SKM-1 (cell line): Measurements from ENCODE around the gene BEND3.

ENCODE experiments used
- DNase-seq: peaks from one replicate; lab custom pipeline; 2025; ENCODE audit not compliant: unreplicated experiment; lab: John Stamatoyannopoulos, UW

The BEND3 gene

GRCh38 chr6:107083921-107084320 is 31.4 kb downstream of the BEND3 start:
- DNase-seq: no peak

DNA sequence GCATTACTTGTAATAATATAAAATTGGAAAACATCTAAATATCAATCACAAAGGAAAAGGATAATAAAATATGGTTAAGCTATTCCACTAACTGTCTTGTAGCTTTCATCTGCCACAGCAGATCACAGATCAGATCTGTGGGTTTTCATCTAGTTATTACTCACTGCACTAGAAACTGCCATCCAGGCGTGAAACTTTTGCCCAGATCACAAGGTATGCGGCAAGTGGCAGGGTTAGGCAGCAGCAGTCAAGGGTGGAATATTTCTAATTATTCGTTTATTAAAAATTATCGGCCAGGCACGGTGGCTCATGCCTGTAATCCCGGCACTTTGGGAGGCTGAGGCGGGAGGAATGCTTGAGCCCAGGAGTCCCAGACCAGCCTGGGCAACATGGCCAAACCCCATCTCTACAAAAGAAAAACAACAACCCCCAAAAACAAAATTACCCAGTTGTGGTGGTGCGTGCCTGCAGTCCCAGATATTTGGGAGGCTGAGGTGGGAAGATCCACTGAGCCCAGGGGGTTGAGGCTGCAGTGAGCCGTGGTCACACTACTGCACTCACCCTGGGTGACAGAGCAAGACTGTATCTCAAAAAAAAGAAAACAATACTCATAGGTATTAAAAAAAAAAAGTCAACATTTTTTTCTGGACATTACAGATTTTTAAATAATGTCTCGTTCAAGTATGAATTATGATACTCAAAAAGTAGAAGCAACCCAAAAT is 32.1 kb downstream of the BEND3 start:
- DNase-seq: no peak

DNA sequence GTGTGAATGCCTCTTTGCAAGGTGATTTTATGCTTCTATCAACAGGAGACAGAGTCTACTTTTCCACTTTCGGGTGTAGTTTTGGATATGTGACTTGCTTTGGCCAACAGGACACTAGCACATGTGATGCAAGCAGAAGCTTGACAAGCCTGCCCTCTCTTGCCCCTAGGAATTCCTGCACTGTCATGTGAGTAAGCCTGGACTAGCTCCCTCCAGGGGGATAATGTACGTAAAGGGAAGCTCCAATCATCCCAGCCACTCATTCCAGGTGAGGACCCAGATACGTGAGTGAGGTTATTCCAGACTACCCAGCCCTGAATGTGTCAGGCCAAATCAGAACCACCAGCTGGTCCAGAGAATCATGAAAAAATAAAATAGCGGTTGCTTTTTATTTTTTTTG is 33.3 kb downstream of the BEND3 start:
- no peak for DNase-seq

DNA sequence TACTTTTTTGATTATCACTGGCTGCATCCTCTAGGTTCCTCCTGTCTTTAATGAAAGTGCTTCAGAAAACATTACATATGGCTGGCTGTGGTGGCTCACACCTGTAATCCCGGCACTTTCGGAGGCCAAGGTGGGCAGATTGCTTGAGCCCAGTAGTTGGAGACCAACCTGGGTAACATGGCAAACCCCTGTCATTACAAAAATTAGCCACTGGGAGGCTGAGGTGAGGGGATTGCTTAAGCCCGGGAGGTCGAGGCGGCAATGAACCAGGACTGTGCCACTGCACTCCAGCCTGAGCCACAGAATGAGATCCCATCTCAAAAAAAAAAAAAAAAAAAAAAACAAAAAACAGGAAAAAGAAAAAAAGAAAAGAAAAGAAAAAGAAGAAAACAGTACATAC is 35.3 kb downstream of the BEND3 start:
- no peak for DNase-seq

DNA sequence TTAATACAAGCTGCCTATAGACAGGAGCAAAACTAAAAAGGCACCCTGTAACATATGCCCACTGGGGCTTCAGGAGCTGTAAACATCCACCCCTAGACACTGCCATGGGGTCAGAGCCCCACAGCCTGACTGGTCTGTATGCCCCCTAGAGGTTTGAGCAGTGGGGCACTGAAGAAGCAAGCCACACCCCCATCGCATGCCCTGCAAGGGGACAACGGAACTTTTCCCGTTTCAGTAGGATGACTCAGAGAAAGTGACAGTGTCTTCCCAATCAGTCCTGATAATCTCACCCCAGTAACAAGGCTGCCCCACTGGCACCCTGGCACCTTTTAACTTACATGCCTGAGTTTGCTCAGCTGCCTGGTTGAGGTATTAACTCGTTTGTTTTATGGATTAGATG is 35.9 kb downstream of the BEND3 start:
- DNase-seq: no peak

DNA sequence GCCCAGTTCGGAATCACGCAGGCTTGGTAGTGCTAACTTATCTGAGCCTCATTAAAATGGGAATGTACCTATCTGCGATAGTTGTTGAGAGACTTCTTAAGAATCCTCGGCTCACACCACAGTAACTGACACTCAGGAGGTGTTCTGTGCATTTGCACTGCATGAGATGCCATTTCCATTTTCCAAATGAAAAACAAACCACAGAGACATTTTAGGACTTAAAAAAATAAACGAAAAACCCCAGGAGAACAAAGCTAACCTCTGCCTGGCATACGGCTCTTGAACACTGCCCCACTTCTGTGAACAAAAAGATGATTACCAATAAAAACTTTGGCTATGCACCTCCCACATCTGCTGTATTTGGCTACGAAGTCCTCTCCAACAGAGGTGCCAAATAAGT is 37.6 kb downstream of the BEND3 start:
- DNase-seq: no peak

DNA sequence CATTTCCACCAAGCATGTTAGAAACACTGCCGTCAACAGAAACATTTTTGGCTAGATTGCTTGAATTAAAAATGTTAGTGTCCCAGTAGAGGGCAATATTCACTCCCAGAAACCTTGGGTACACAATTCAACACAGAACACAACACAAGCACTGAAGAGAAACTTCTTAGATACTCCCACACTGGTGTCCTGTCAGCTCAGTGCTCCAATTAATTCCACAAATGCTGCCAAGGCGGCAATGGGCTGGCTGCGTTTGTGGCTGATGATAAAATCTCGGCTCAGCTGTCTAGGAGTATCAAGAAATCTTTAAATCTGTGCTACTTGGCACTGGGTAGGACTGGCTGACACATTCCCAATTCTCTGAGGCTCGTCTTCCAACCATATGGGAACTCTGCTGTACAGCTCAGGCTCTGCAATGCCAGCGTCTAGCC is 39.3 kb downstream of the BEND3 start:
- DNase-seq: no peak

DNA sequence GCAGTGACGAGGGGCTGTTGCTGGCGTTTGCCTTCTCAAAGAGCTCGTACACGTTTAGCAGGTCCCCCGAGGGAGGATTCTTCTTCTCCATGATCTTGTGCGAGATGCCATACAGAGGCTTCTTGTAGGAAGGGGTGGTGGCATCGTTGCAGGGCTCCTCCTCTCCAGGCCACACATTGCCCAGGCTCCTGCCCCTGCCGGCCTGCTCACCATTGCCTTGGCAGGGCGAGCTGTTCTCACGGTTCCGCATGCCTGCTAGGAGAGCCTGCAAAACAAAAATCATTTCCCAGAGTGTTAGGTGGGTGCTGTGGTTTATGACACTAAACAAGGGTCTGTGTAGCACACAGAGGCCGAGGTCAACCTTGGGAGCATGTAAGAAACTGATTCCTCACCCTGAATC is 44.6 kb downstream of the BEND3 start:
- DNase-seq: no peak

- no peak for DNase-seq
Observed at GRCh38 chr6:107069631-107070548, 45.4 kb downstream of the BEND3 start.

DNA sequence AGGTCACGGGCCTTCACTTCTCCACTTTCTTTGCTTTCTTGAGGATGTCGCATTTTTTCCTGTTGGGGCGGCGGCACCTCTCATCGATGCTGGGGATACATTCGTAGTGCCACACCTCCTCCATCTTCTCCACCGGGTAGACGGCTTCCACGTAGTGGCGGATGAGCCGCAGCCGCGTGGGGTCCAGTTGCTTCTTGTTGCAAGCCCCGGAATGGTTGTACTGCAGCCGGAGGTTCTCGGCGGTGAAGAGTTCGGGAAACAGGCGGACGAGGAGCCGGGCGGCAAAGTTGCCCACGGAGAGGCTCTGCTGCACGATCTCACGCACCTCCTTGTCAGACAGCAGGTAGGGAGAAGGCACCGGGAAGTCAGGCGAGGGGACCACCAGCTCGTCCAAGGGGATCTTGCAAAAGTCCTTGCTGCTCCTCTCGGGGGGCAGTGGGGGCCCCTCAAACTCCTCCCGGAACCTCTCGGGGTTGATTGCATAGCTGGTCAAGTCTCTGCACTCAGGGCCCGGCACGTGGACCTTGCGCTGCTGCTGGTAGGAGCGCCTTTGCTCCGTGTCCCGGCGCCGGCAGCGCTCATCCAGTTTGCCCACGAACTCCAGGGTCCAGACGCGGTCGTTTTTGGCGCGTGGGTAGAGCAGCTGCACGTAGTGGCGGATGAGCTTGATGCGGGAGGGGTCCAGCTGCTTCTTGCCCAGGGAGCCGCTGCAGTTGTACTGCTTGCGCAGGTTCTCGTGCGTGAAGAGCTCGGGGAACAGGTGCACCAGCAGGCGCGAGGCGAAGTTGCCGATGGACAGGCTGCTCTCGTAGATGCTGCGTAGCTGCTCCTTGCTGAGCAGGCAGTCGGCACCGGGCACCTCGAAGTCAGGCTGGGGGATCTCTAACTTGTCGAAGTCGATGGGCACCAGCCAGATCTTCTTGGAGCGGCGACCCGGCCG is 46.4 kb downstream of the BEND3 start:
- no peak for DNase-seq

DNA sequence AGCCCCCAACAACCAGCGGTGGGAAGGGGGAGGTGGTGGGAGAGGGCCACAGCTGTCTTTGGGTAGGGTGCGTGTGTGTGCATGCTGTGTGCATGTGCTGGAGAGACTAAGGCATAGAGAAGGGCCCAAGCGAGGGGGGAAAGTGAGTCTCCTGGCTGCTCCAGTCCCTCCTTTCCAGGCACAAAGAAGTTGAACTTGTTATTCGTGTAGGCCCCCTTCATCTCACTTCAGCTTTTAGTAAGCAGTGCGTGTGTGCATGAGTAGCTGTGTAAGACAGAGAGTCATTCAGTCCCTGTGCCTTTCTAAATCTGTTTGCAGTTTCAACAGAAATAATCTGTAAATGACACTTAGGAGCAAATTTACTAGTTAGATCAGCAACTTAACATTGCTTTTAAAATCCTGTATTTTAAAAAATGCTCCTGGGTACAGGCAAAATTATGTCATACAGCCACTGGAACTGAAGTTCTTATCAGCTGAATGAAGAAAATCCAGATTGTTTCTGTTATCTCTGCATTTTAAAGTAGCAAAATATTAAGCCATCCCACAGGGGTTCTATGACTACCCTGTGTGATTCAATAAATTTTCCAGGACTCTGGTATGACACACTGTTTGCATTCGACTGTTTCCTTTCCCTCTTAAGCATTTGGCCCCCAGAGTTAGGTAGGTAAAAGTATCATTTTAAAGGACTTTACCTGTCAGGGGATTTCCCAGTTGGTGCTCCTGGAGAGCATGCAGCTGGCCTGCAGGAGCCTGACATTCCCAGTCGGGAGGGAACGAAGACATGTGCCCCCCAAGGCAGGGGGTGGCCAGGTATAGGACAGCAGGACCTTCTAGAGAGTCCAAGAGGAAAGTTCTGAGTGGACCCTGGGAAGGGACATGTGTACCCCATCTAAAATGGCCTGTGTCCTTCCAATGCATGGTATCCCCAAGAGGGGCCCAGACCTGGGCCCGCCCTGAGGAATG is 48.3 kb downstream of the BEND3 start:
- DNase-seq: no peak

DNA sequence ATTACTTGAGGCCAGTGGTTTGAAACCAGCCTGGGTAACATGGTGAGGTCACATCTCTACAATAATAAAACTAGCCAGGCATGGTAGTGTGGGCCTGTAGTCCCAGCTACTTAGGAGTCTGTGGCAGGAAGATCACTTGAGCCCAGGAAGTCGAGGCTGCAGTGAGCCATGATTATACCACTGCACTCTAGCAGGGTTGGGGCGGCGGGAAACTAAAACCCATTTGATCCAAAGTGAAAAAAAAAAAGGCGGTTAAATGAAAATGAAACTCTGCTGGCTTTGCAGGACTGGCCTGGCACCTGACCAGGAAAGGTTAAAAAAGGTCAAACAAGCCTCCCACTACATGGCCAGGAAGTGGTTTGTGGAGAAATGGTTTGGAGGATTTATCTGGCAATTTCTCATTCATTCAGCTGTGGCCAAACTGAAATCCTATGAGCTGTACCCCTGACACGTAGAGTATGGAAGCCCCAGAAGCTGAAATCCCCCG is 50.7 kb downstream of the BEND3 start:
- no peak for DNase-seq

- DNase-seq: no peak
Observed at GRCh38 chr6:107062691-107063090, 52.6 kb downstream of the BEND3 start.

- no peak for DNase-seq
Observed at GRCh38 chr6:107061125-107062020, 53.9 kb downstream of the BEND3 start.

DNA sequence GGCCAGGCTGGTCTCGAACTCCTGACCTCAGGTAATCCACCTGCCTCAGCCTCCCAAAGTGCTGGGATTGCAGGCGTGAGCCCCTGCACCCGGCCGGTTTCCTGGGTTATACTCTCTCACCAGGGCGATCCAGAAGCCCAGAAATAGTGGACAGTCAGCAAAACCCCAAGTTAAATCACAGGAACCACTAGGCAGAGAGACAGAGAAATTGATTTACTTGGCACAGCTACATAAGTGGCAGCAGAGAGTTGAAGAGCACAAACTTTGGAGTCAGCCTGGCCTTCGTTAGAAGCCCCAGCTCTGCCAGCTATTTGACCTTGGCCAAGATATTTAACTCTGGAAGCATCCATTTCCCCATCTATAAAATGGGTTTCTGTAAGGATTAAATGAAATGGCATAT is 54.6 kb downstream of the BEND3 start:
- no peak for DNase-seq

GRCh38 chr6:107059606-107060005 is 55.7 kb downstream of the BEND3 start:
- no peak for DNase-seq

DNA sequence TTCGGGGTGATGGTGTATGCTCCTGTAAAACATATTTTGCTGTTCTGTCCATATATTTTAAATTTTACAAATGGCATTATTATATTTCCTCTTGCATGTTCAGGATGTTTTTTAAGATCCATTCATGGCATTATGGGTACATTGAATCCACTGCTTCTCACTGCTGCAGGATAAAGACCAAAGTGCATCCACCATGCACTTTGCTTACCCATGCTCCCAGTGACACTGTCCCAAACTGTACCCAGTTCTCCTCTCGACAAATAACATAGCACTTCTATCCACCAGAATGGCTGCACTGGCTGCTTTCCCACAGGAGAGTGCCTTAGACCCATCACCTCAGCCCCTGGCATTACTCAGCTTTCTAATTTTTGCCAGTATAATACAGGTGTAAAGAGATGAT is 57.6 kb downstream of the BEND3 start:
- DNase-seq: no peak

GRCh38 chr6:107056796-107057195 is 58.5 kb downstream of the BEND3 start:
- DNase-seq: no peak

DNA sequence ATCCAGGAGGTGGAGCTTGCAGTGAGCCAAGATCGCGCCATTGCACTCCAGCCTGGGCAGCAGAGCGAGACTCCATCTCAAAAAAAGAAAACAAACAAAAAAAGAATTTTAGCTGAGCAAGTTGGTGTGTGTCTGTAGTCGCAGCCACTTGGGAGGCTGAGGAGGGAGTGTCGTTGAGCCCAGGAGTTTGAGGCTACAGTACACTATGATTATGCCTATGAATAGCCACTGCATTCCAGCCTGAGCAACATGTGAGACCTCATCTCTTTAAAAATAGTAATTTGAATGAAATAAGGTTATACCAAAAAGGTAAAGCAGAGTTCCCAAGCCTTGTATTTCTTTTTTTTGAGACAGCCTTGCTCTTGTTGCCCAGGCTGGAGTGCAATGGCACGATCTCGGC is 67.5 kb downstream of the BEND3 start:
- no peak for DNase-seq
